ENCODE measurements around the gene CDK19. TPM values are rescaled to one million over a fixed set of nuclear protein-coding genes. Genes with fewer than 3 reads are reported as not detected.

Gene CDK19
- total and polyA plus RNA-seq, 12 donors, result 3.5 to 59.1 (median 7.9) TPM

- H3K36me3 ChIP-seq (replicated peaks in 1 of 2), result no peaks in the 10 kb centered on the region
- no peaks in the 10 kb centered on the region for H3K9me3 ChIP-seq (replicated peaks in 1 of 3)
- no peak overlapping the region for H3K27ac ChIP-seq
- intact Hi-C loops (cut with DNase I), result no loop called here
- WGBS, 4 donors, result 59 to 86% (median 71%) methylated on average over 1 of the region's 1 CpG
- no peaks in the 10 kb centered on the region for H3K4me1 ChIP-seq (replicated peaks in 1 of 2)
- H3K27me3 ChIP-seq, result no peaks in the 10 kb centered on the region
- H3K4me3 ChIP-seq, result no peak overlapping the region
- TF ChIP-seq POLR2A (IDR thresholded peaks at IDR 0.05), result no peak
- TF ChIP-seq, protein P1, sequence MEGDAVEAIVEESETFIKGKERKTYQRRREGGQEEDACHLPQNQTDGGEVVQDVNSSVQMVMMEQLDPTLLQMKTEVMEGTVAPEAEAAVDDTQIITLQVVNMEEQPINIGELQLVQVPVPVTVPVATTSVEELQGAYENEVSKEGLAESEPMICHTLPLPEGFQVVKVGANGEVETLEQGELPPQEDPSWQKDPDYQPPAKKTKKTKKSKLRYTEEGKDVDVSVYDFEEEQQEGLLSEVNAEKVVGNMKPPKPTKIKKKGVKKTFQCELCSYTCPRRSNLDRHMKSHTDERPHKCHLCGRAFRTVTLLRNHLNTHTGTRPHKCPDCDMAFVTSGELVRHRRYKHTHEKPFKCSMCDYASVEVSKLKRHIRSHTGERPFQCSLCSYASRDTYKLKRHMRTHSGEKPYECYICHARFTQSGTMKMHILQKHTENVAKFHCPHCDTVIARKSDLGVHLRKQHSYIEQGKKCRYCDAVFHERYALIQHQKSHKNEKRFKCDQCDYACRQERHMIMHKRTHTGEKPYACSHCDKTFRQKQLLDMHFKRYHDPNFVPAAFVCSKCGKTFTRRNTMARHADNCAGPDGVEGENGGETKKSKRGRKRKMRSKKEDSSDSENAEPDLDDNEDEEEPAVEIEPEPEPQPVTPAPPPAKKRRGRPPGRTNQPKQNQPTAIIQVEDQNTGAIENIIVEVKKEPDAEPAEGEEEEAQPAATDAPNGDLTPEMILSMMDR (IDR thresholded peaks at IDR 0.05), result no peak
- no peak for DNase-seq
These were observed 13.1 kb upstream of the CDK19 start for GRCh38 chr6:110828396-110828795.

DNA sequence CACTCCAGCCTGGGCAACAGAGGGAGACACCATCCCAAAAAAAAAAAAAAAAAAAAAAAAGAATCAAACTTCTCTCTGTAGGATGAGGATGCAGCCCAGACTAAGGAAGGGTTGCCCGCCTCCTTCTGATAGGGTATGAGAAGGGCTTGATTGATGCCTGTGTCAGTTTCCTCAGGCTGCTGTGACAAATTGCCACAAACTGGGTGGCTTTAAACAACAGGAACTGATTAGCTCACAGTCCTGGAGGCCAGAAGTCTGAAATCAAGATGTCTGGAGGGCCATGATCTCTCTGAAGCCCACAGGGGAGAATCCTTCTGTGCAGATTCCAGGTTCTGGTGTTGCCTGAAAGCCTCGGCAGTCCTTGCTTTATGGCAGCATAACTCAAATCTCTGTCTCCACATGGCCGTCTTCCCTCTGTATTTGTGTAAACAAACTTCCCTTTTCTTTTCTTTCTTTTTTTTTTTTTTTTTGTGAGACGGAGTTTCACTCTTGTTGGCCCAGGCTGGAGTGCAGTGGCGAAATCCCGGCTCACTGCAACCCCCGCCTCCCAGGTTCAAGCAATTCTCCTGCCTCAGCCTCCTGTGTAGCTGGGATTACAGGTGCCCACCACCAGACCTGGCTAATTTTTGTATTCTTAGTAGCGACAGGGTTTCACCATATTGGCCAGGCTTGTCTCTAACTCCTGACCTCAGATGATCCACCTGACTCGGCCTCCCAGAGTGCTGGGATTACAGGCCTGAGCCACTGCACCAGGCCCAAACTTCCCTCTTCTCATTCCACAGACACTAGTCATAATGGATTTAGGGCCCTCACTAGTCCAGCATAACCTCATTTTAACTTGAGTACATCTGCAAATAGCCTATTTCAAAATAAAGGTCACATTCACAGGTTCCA lies 11.2 kb upstream of the CDK19 start:
- intact Hi-C loops (cut with DNase I), result no loop called here
- WGBS, 4 donors, result 70 to 72% (median 71%) methylated on average over 9 of the region's 9 CpGs
- Histone ChIP-seq H3K9me3 (replicated peaks in 1 of 3) (no peaks in the 10 kb centered on the region), H3K27me3 (no peaks in the 10 kb centered on the region), H3K36me3 (replicated peaks in 1 of 2) (no peaks in the 10 kb centered on the region), H3K4me3 (no peak overlapping the region), H3K27ac (peak overlapping the region in 3 of 5 donors; percentile 17 to 65 (median 55)), H3K4me1 (replicated peaks in 1 of 2) (peaks cover 6 to 12% of the 10 kb centered on the region in 2 donors)
- TF ChIP-seq, protein P1 (IDR thresholded peaks at IDR 0.05), result no peak
- TF ChIP-seq POLR2A (IDR thresholded peaks at IDR 0.05), result no peak
- DNase-seq, result peak in 1 of 7 donors; percentile 9

DNA sequence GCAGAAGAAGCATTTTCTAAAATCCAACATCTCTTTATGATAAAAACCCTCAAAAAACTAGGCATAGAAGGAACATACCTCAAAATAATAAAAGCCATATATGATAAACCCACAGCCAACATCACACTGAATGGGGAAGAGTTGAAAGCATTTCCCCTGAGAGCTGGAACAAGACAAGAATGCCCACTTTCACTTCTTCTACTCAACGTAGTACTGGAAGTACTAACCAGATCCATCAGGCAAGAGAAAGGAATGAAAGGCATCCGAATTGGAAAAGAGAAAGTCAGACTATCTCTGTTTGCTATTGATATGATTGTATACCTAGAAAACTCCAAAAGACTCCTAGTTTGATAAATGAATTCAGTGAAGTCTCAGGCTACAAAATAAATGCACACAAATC lies 7.9 kb upstream of the CDK19 start:
- no peaks in the 10 kb centered on the region for H3K36me3 ChIP-seq (replicated peaks in 1 of 2)
- DNase-seq, result no peak
- no peaks in the 10 kb centered on the region for H3K9me3 ChIP-seq (replicated peaks in 1 of 3)
- intact Hi-C loops (cut with DNase I), result no loop called here
- no peak overlapping the region for H3K27ac ChIP-seq
- no peak for TF ChIP-seq POLR2A (IDR thresholded peaks at IDR 0.05)
- TF ChIP-seq, protein P1 (IDR thresholded peaks at IDR 0.05), result no peak
- WGBS, 4 donors, result 48 to 58% (median 55%) methylated on average over 2 of the region's 2 CpGs
- H3K27me3 ChIP-seq, result no peaks in the 10 kb centered on the region
- no peak overlapping the region for H3K4me3 ChIP-seq
- peaks cover 6 to 14% of the 10 kb centered on the region in 2 donors for H3K4me1 ChIP-seq (replicated peaks in 1 of 2)

GRCh38 chr6:110822249-110822648 lies 7.0 kb upstream of the CDK19 start:
- intact Hi-C loops (cut with DNase I), result no loop called here
- Histone ChIP-seq H3K27me3 (no peaks in the 10 kb centered on the region), H3K27ac (peak overlapping the region in 2 of 5 donors; percentile 58), H3K4me3 (no peak overlapping the region), H3K9me3 (replicated peaks in 1 of 3) (no peaks in the 10 kb centered on the region), H3K36me3 (replicated peaks in 1 of 2) (no peaks in the 10 kb centered on the region), H3K4me1 (replicated peaks in 1 of 2) (peaks cover 6 to 21% of the 10 kb centered on the region in 2 donors)
- DNase-seq, result peak in 2 of 7 donors; percentile 27 to 32
- TF ChIP-seq POLR2A (IDR thresholded peaks at IDR 0.05), result no peak
- TF ChIP-seq, protein P1 (IDR thresholded peaks at IDR 0.05), result no peak

All from adrenal gland (tissue), 12 donors.